Subcutaneous abdominal adipose tissue (tissue), 5 donors: ENCODE results near the gene RGMB.

Source experiments
- H3K27ac ChIP-seq: one replicate; pipeline ENCODE4 v1.7.0; 2013; ENCODE audit warnings: low read depth, mild to moderate bottlenecking, inconsistent platforms, low read length, moderate library complexity
- H3K27me3 ChIP-seq, 5 donors: one replicate each; pipeline ENCODE4 v1.7.0; 2013; ENCODE audit warnings: low read length in 5 of 5, inconsistent platforms in 1 of 5; ENCODE audit not compliant: control insufficient read depth in 5 of 5, insufficient read depth in 4 of 5
- H3K36me3 ChIP-seq, 5 donors: one replicate each; pipeline ENCODE4 v1.7.0; 2013; ENCODE audit warnings: low read length in 5 of 5; ENCODE audit not compliant: control insufficient read depth in 5 of 5, insufficient read depth in 5 of 5
- H3K4me1 ChIP-seq, 5 donors: one replicate each; pipeline ENCODE4 v1.7.0; 2013; ENCODE audit warnings: low read length in 5 of 5, mild to moderate bottlenecking in 3 of 5, moderate library complexity in 1 of 5; ENCODE audit not compliant: control insufficient read depth in 5 of 5, insufficient read depth in 5 of 5
- H3K4me3 ChIP-seq, 5 donors: one replicate each; pipeline ENCODE4 v1.7.0; 2013; ENCODE audit warnings: low read length in 5 of 5, low read depth in 1 of 5
- H3K9ac ChIP-seq, 5 donors: one replicate each; pipeline ENCODE4 v1.7.0; 2013; ENCODE audit warnings: low read length in 5 of 5, mild to moderate bottlenecking in 4 of 5, moderate library complexity in 3 of 5
- H3K9me3 ChIP-seq, 5 donors: one replicate each; pipeline ENCODE4 v1.7.0; 2013; ENCODE audit warnings: low read length in 5 of 5; ENCODE audit not compliant: control insufficient read depth in 5 of 5
- donor health status: healthy.
- donor health status: healthy.
- donor health status: healthy.
- donor health status: healthy.
- donor health status: healthy.

RGMB gene

DNA sequence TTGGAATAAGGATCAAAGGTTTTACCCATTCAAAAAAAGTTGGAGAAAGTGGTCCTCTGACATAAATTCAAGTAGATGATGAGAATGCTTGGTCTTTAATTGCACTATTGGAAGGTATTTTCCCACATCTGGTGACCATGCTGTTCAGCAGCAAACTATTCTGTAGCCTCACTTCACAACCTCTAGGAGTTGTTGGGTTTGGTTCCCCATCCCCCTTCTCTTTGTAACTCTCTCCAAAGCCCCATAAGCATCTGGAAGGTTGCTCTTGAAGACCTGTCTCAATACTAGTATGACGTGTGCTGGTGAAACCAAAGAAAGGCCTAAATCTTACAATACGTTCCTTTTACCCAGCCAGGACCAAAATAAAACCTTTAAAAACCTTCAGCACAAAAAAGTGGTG lies 8.5 kb downstream of the RGMB start:
- Histone ChIP-seq H3K27ac (no peak overlapping the region), H3K4me3 (no peak overlapping the region), H3K27me3 (no peaks in the 10 kb centered on the region), H3K36me3 (peaks cover 0 to 20% (median 10%) of the 10 kb centered on the region in 5 donors), H3K4me1 (peaks cover 0 to 34% (median 29%) of the 10 kb centered on the region in 5 donors), H3K9me3 (no peaks in the 10 kb centered on the region), H3K9ac (no peak overlapping the region)

DNA sequence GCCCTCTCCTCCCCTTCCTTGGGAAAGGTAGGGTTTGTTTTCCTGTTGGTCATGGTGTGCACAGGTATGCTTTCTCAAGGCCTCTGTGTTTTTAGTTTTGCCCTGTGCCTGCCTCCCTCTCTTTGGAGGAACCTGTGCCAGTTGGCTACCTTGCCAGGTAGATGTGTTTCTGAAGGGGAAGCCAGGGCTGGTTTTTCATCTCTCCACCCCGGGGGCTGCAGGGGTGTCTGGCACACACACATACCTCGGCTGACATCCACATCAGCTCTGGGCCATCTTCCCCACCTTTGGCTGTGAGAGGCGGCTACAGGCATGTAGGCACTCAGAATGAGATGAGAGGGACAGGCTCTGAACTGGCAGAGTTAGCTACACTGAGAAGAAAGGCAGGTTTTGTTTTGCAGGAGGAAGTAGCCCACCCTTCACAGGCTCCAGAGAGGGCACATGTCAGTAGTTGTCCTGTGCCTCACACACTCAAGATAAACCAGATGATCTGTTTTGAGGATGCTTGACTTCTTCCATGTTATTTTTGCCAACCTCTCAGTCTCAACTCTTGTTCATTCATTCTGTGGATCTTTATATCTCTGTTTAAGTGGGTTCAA lies 9.7 kb downstream of the RGMB start:
- H3K36me3 ChIP-seq, result peaks cover 0 to 23% (median 13%) of the 10 kb centered on the region in 5 donors
- no peaks in the 10 kb centered on the region for H3K27me3 ChIP-seq
- no peak overlapping the region for H3K27ac ChIP-seq
- no peak overlapping the region for H3K4me3 ChIP-seq
- no peak overlapping the region for H3K9ac ChIP-seq
- H3K4me1 ChIP-seq, result peaks cover 0 to 38% (median 29%) of the 10 kb centered on the region in 5 donors
- no peaks in the 10 kb centered on the region for H3K9me3 ChIP-seq

DNA sequence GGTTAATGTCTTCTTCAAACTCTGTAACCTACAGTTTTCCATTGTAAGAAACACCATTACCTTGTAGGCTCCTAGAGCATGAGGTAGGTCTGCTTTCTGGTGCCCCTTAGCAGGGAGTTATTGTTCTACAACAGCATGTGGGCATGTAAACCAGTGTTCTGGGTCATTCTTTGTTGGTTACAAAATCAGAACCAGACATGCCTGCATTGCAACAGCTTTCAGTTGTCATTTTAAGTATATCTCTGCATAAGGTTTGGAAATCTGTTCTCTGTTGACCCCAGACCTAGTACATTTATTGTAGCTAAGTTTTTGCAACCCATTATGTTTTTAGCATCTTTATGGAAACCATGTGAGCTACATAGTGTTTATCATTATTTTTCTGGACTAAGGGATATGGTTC lies 10.9 kb downstream of the RGMB start:
- Histone ChIP-seq H3K27ac (no peak overlapping the region), H3K4me1 (peaks cover 0 to 35% (median 25%) of the 10 kb centered on the region in 5 donors), H3K4me3 (no peak overlapping the region), H3K27me3 (no peaks in the 10 kb centered on the region), H3K36me3 (peaks cover 0 to 21% (median 13%) of the 10 kb centered on the region in 5 donors), H3K9ac (no peak overlapping the region), H3K9me3 (no peaks in the 10 kb centered on the region)

DNA sequence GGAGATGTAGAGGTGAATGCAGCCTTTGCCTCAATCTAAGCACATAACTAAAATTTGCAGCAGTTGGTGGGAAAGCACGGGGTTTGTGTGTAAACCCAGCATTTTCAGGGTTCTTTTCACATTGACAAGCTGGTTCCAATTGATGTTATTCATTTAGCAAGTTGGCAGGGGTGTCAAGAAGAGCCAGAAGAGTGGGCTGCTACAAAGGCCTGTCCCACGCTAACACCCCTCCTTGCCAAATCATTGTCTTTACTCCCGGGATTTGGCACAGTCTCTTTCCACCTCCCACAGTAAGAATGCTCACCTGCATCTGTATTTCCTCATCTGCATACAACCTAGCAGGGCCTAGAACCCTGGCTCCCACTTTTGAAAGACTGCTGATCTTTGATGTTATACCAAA lies 11.8 kb downstream of the RGMB start:
- Histone ChIP-seq H3K4me3 (no peak overlapping the region), H3K36me3 (peaks cover 0 to 14% (median 9%) of the 10 kb centered on the region in 5 donors), H3K9me3 (no peaks in the 10 kb centered on the region), H3K27me3 (no peaks in the 10 kb centered on the region), H3K27ac (no peak overlapping the region), H3K4me1 (peaks cover 0 to 35% (median 23%) of the 10 kb centered on the region in 5 donors), H3K9ac (no peak overlapping the region)

DNA sequence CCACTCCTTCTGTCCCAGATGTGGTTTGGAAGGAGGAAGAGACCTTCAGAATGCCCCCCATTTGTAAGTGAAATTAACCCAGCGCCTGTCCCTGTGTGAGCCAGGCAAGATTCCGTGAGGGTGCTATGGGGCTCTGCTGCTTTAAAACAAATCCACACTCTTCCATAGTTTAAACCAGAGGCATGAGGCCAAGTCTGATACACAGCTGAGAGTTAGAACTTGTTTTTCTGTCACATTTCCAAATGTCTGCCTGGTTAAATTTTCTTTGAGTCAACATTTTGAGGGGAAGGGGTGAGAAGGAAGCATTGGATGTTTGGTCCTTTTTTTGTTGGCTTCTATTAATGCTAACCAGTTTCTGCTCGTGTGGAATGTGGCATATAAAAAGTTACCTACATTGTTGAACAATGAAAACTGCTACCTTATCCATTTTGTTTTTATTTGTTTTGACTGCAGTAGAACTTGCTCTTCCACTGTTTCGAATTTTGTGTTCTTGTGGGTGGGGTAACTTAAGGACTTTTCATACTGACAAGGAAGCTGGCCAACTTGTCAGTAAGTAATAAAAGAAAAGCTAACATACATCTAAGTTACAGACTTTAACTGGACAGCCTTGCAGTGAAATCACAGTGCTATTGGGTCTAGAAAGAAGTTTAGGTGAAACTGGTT lies 12.9 kb downstream of the RGMB start:
- peaks cover 0 to 5% (median 4%) of the 10 kb centered on the region in 5 donors for H3K36me3 ChIP-seq
- H3K27me3 ChIP-seq, result no peaks in the 10 kb centered on the region
- peaks cover 0 to 37% (median 23%) of the 10 kb centered on the region in 5 donors for H3K4me1 ChIP-seq
- H3K4me3 ChIP-seq, result no peak overlapping the region
- no peak overlapping the region for H3K9ac ChIP-seq
- no peaks in the 10 kb centered on the region for H3K9me3 ChIP-seq
- no peak overlapping the region for H3K27ac ChIP-seq

DNA sequence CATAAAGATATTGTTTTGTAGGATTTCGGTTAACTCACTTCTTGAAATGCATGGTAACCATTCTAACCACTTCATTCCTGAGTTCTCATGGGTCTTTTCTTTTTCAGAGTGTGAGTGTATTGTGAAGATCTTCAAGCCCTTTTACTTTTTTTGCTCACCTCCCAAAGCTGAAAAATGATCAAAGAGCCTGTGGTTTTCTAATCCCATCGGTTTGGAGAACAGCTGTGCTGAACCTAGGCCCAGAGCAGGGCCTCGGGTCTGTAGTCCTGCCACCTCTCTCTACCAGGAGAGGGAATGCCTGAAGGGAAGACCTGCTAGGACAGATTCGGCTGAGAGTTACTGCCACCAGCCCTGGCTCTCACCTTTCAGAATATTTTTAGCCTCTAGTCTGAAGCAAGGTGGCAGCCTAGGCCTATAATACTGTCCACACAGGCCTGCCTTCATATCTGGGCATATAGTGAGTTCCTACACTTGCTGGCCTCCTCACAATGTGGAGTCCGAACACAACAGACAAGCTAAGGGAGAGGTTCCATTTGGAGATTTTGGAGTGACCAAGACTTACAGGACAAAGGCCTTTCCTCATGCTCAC lies 13.8 kb downstream of the RGMB start:
- Histone ChIP-seq H3K27me3 (no peaks in the 10 kb centered on the region), H3K9me3 (no peaks in the 10 kb centered on the region), H3K9ac (no peak overlapping the region), H3K27ac (no peak overlapping the region), H3K4me1 (peaks cover 0 to 44% (median 25%) of the 10 kb centered on the region in 5 donors), H3K36me3 (peaks cover 0 to 5% (median 4%) of the 10 kb centered on the region in 5 donors), H3K4me3 (no peak overlapping the region)

DNA sequence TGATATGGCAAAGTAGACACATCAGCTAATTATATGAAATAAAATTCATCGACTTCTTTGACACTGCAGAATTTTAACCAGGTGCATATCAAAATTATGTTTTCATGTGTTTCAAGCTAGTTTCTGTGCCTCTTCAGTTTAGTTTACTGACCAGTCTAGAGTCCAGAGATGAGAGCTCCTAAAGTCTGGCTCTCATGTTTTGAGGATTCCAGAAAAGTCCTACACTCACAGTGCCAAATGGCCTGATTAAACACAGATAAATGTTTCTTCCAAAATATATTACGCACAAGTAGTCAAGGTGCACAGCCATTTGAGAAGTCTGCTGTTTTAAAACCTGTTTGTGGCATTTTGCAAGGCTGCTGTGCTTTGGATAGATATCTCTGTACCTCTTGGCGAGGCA lies 15.6 kb downstream of the RGMB start:
- Histone ChIP-seq H3K4me1 (peaks cover 0 to 42% (median 25%) of the 10 kb centered on the region in 5 donors), H3K27me3 (no peaks in the 10 kb centered on the region), H3K36me3 (peaks cover 0 to 15% (median 9%) of the 10 kb centered on the region in 5 donors), H3K9me3 (peaks cover 0 to 2% (median 0%) of the 10 kb centered on the region in 5 donors), H3K27ac (no peak overlapping the region), H3K9ac (no peak overlapping the region), H3K4me3 (no peak overlapping the region)

DNA sequence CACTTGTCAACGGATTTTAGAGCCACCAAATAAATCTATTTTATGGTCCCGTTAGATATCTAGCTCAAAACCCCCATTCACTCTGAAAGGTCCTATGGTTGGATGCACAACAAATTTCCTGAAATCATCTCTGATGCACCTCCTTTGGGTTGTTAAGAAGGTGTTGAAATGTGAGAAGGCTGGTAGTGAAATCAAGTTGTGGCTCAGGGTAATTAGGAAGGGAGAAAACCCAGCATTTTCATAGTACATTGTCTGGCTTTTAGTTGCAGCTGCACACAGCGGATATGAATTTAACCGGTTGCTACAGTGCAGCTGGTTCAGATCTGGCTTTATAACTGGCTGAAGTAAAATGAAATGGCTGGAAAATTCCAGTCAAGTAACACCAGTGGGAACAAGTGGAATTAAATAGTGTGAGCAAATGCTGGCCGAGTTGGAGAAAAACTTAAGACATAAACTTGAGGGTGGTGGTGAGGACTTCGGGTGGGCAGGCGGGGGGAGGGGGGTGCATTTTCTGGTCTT lies 17.6 kb downstream of the RGMB start:
- H3K9me3 ChIP-seq, result peaks cover 0 to 2% (median 0%) of the 10 kb centered on the region in 5 donors
- no peak overlapping the region for H3K27ac ChIP-seq
- H3K27me3 ChIP-seq, result no peaks in the 10 kb centered on the region
- H3K4me1 ChIP-seq, result peaks cover 0 to 23% (median 10%) of the 10 kb centered on the region in 5 donors
- H3K36me3 ChIP-seq, result peaks cover 0 to 17% (median 9%) of the 10 kb centered on the region in 5 donors
- no peak overlapping the region for H3K9ac ChIP-seq
- H3K4me3 ChIP-seq, result no peak overlapping the region

DNA sequence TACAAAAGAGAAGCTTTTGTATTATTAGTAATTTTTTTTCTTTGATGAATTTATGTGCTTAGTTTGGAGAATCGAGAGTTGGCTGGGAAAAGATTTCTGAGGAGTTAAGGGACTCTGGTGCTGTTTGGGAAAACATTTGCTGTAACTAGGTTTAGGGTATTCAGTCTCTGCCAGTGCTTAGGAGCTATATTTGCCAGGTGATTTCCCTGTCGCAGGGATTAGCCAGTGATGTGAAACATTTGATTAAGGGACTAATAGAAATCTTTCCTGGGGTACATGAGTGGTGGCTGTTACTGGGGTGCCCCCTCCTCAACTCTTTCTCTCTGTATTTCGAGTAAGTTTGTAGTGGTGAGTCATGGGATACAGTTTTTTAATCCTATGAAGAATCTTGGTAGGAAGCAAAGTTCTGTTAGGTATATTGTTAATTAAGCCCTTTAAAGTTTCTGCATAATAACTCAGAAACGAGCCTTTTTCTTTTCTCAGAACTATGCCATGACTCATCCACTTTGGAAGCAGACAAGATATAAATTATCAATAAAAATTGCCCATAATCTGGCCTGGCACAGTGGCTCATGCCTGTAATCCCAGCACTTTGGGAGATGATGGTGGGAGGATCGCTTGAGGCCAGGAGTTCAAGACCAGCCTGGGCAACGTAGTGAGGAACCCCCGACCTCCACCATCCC lies 18.6 kb downstream of the RGMB start:
- peaks cover 0 to 17% (median 9%) of the 10 kb centered on the region in 5 donors for H3K36me3 ChIP-seq
- H3K9me3 ChIP-seq, result peaks cover 0 to 2% (median 0%) of the 10 kb centered on the region in 5 donors
- no peak overlapping the region for H3K4me3 ChIP-seq
- H3K27me3 ChIP-seq, result no peaks in the 10 kb centered on the region
- no peak overlapping the region for H3K9ac ChIP-seq
- peaks cover 0 to 20% (median 3%) of the 10 kb centered on the region in 5 donors for H3K4me1 ChIP-seq
- H3K27ac ChIP-seq, result no peak overlapping the region
